ENCODE measurements around the gene ATP13A1.

- no peak for TF ChIP-seq POLR2A (IDR thresholded peaks at IDR 0.05)
- TF ChIP-seq CTCF (IDR thresholded peaks at IDR 0.05) = no peak
Observed at GRCh38 chr19:19711306-19711933, 47.9 kb upstream of the ATP13A1 start.
